GM12878 (cell line): ENCODE data around the gene LSM14B. TPM values are rescaled to one million over a fixed set of nuclear protein-coding genes. Genes with fewer than 3 reads are reported as not detected.

Experiments used
- ATAC-seq: fragments of 200-7000 bp; cut with Tn5 transposase; 3 replicates; pipeline ENCODE4 v1.9.1; 2020; ENCODE audit warnings: mild to moderate bottlenecking, moderate library complexity
- BruUV-seq: library from RNA; stranded (reverse); fragments of 400-500 nt; replicated peaks from 2 replicates; lab custom pipeline; 2021; lab: Mats Ljungman, UMichigan
- CTCF ChIA-PET: fragments of 300-600 bp; sonication (Branson Sonifier 250); formaldehyde crosslinking; extraction: SDS; loops from one replicate; lab custom pipeline; 2021; ENCODE audit warnings: inconsistent platforms; lab: Yijun Ruan, JAX
- POLR2A ChIA-PET: fragments of 350-600 bp; formaldehyde crosslinking; extraction: SDS; loops from one replicate; lab custom pipeline; 2021; ENCODE audit warnings: inconsistent platforms; lab: Charles Lee
- RAD21 ChIA-PET: fragments of 300-600 bp; sonication (Branson Sonifier 250); formaldehyde crosslinking; loops from one replicate; lab custom pipeline; 2023; ENCODE audit warnings: antibody characterized with exemption; ENCODE audit not compliant: unreplicated experiment; lab: Charles Lee
- SMC1A ChIA-PET: fragments of 300-600 bp; sonication (Branson Sonifier 250); formaldehyde crosslinking; loops from one replicate; lab custom pipeline; 2023; ENCODE audit not compliant: unreplicated experiment, uncharacterized antibody; lab: Charles Lee
- DNase-seq: peaks from one replicate; pipeline ENCODE4 v3.0.0-alpha.2; 2011; ENCODE audit warnings: low read depth, low spot score
- FAIRE-seq: peaks from 3 replicates; lab custom pipeline; 2011; peaks lifted over from hg19 to GRCh38; lab: Jason Lieb, UNC
- H2AFZ ChIP-seq: 2 replicates; pipeline ENCODE4 v1.6.0; 2011; ENCODE audit warnings: low read depth, low read length, control low read depth; ENCODE audit not compliant: control insufficient read depth
- H3K27ac ChIP-seq: 2 replicates; pipeline ENCODE4 v1.5.1; 2011; ENCODE audit warnings: control low read depth; ENCODE audit not compliant: control insufficient read depth, insufficient read depth
- H3K27me3 ChIP-seq, 2 experiments: replicated peaks in 1 of 2; 2 replicates each; pipeline versions ENCODE4 v1.6.0 to v1.6.1; 2011; ENCODE audit warnings: low read length in 1 of 2; ENCODE audit not compliant: control insufficient read depth in 2 of 2, insufficient read depth in 2 of 2
- H3K36me3 ChIP-seq, 2 experiments: 2 replicates each; pipeline ENCODE4 v1.5.1; 2011; ENCODE audit warnings: low read length in 1 of 2; ENCODE audit not compliant: control insufficient read depth in 2 of 2, insufficient read depth in 2 of 2
- H3K4me1 ChIP-seq: 2 replicates; pipeline ENCODE4 v1.6.1; 2011; ENCODE audit warnings: mild to moderate bottlenecking, low read length, moderate library complexity, mixed read lengths; ENCODE audit not compliant: control insufficient read depth, insufficient read depth
- H3K4me2 ChIP-seq: 2 replicates; pipeline ENCODE4 v1.6.0; 2011; ENCODE audit warnings: control low read depth; ENCODE audit not compliant: control insufficient read depth, insufficient read depth
- H3K4me3 ChIP-seq: fragments of 200-600 bp; sonication (generic); 2 replicates; pipeline ENCODE4 v1.5.1; 2016
- H3K79me2 ChIP-seq: 2 replicates; pipeline ENCODE4 v1.6.0; 2011; ENCODE audit warnings: low read length; ENCODE audit not compliant: control insufficient read depth, insufficient read depth
- H3K9ac ChIP-seq: 2 replicates; pipeline ENCODE4 v1.8.0; 2011; ENCODE audit warnings: low read length, control low read depth, mixed read lengths; ENCODE audit not compliant: control insufficient read depth, insufficient read depth
- H3K9me3 ChIP-seq: replicated peaks from 3 replicates; pipeline ENCODE4 v1.5.1; 2011; ENCODE audit warnings: mild to moderate bottlenecking, low read length; ENCODE audit not compliant: control insufficient read depth, insufficient read depth
- H4K20me1 ChIP-seq: 2 replicates; pipeline ENCODE4 v1.6.0; 2011; ENCODE audit not compliant: control insufficient read depth, insufficient read depth
- CBX3 ChIP-seq: fragments of 200-600 bp; sonication (generic); IDR thresholded peaks from 2 replicates; pipeline ENCODE4 v1.6.1; 2016; ENCODE audit warnings: low read depth, borderline replicate concordance
- CHD4 ChIP-seq: fragments of 200-600 bp; sonication (generic); IDR thresholded peaks from 2 replicates; pipeline ENCODE4 v1.6.1; 2016; ENCODE audit warnings: mild to moderate bottlenecking
- CREM ChIP-seq: IDR thresholded peaks from 2 replicates; pipeline ENCODE4 v1.6.1; 2014; ENCODE audit warnings: antibody characterized with exemption, low read depth
- FOXK2 ChIP-seq: fragments of 450-650 bp; IDR thresholded peaks from 2 replicates; pipeline ENCODE4 v1.6.1; 2017; ENCODE audit warnings: mild to moderate bottlenecking, moderate library complexity
- KDM1A ChIP-seq: fragments of 200-600 bp; sonication (generic); IDR thresholded peaks from 2 replicates; pipeline ENCODE4 v1.6.1; 2016; ENCODE audit warnings: borderline replicate concordance
- NKRF ChIP-seq: fragments of 450-650 bp; conservative IDR thresholded peaks from 2 replicates; pipeline ENCODE4 v1.6.1; 2017; ENCODE audit warnings: mild to moderate bottlenecking, moderate library complexity
- PAX5 ChIP-seq: IDR thresholded peaks from 2 replicates; pipeline ENCODE4 v1.6.1; 2011; ENCODE audit warnings: low read depth, low read length, borderline replicate concordance
- SMARCA5 ChIP-seq: fragments of 450-650 bp; IDR thresholded peaks from 2 replicates; pipeline ENCODE4 v1.6.1; 2017; ENCODE audit warnings: mild to moderate bottlenecking
- TARDBP ChIP-seq: IDR thresholded peaks from 2 replicates; pipeline ENCODE4 v1.6.1; 2016; ENCODE audit warnings: borderline replicate concordance
- WRNIP1 ChIP-seq: IDR thresholded peaks from 2 replicates; pipeline ENCODE4 v1.6.1; 2011; ENCODE audit warnings: low read depth, low read length, improper control_type of control experiment, borderline replicate concordance
- WGBS: methylation state at CpG from one replicate; pipeline ENCODE4 v1.1.6; 2016; ENCODE audit warnings: low lambda C conversion rate; ENCODE audit not compliant: insufficient replicate concordance, insufficient coverage; ENCODE audit errors: missing lambda C conversion rate; 5-methylcytosine and 5-hydroxymethylcytosine counted together
- in situ Hi-C: fragments of 300-500 bp; cut with MboI; formaldehyde crosslinking; loops from 9 replicates; pipeline ENCODE4 v1.14.3; 2018; ENCODE audit warnings: mixed read lengths
- intact Hi-C: fragments of 100-400 bp; cut with micrococcal nuclease; formaldehyde crosslinking; loops from one replicate; pipeline ENCODE4 v1.14.2; 2022; ENCODE audit not compliant: unreplicated experiment
- polyA plus RNA-seq, 11 experiments: library from polyadenylated mRNA; depleted of rRNA in 4 of 11; unstranded in 6 of 11; stranded (reverse) in 5 of 11; fragments of >200 nt; fragmentation: Nextera tagmentation in 4 of 11; fragmentation: Illumina TruSeq in 1 of 11; extraction: Ambion mirVana in 4 of 11; extraction: Trizol in 1 of 11; gene quantifications; 1 replicate in 1 of 11; 2 replicates in 10 of 11; pipeline versions ENCODE4 v1.2.1 to v1.2.3, GENCODE V29; 2011 to 2016; ENCODE audit warnings: inconsistent platforms in 2 of 11, missing spikeins in 2 of 11, low read depth in 1 of 11
- total RNA-seq, 4 experiments: library from RNA; depleted of rRNA in 3 of 4; stranded (reverse); fragments of >200 nt in 3 of 4; fragmentation: Illumina TruSeq in 1 of 4; extraction: Trizol in 1 of 4; gene quantifications; 2 replicates each; pipeline versions ENCODE4 v1.2.1 to v1.2.3, GENCODE V29; 2013 to 2021
- TF ChIP-seq, protein P1 (sequence below): fragments of 450-650 bp; IDR thresholded peaks from 2 replicates; pipeline ENCODE4 v1.6.1; 2017; ENCODE audit warnings: borderline replicate concordance
- TF ChIP-seq, protein P2 (sequence below), 3 experiments: IDR thresholded peaks in 2 of 3; conservative IDR thresholded peaks in 1 of 3; 2 replicates each; pipeline ENCODE4 v1.5.1; 2011; ENCODE audit warnings: low read depth in 3 of 3, low read length in 3 of 3, mild to moderate bottlenecking in 3 of 3, control low read depth in 2 of 3, moderate library complexity in 2 of 3, inconsistent platforms in 1 of 3, mixed read lengths in 1 of 3; ENCODE audit not compliant: control insufficient read depth in 2 of 3, insufficient read depth in 1 of 3; ENCODE audit errors: extremely low read depth in 1 of 3

LSM14B gene
- total and polyA plus RNA-seq, 10 of the 15 experiments (the other 5 are each of a cell fraction or from before 2014, with no cell fraction given): 0.56 to 34.3 (median 15.6) TPM

DNA sequence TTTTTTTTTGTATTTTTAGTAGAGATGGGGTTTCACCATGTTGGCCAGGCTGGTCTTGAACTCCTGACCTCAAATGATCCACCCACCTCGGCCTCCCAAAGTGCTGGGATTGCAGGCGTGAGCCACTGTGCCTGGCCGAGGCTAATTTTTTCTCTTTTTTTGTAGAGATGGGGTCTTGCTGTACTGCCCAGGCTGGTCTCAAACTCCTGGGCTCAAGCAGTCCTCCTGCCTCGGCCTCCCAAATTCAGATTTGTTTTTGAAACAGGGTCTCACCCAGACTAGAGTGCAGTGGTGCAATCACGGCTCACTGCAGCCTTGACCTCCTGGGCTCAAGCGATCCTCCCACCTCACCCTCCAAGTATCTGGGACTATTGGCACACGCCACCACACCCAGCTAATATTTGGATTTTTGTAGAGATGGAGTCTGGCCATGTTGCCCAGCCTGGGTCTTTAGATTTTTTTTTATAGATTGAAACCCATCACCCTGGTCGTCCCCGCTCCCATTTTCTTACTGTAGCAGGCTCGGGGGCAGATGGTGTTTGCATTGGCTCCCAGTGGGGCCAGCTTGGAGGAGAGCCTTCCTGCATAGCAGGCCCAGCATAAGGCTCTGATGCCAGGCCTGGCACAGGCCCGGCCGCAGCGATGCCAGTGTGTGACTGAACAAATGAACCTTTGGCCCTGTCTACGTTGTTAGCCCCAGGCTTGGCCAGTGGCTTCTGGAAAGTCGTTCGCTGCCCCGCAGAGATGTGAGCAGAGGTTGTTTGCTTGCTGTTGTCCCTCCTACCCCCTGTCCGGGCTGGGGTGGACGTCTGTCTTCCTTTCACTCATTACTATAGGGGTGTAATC is 56.3 kb downstream of the LSM14B start:
- Histone ChIP-seq H3K27ac (no peak overlapping the region), H3K4me1 (no peaks in the 10 kb centered on the region), H4K20me1 (no peaks in the 10 kb centered on the region), H3K79me2 (peaks cover 11% of the 10 kb centered on the region), H2AFZ (no peak overlapping the region), H3K4me3 (no peak overlapping the region), H3K27me3 (no peaks in the 10 kb centered on the region), H3K36me3 (peaks cover 0 to 2% of the 10 kb centered on the region in 2 experiments), H3K9ac (no peak overlapping the region), H3K4me2 (no peak overlapping the region), H3K9me3 (no peaks in the 10 kb centered on the region)
- SMC1A ChIA-PET: no interaction called here
- DNase-seq (no peak), ATAC-seq (no peak), FAIRE-seq (no peak)
- POLR2A ChIA-PET: no interaction called here
- in situ Hi-C loops: no loop called here
- TF ChIP-seq CHD4: no peak
- no peak for TF ChIP-seq FOXK2
- TF ChIP-seq, protein P1, sequence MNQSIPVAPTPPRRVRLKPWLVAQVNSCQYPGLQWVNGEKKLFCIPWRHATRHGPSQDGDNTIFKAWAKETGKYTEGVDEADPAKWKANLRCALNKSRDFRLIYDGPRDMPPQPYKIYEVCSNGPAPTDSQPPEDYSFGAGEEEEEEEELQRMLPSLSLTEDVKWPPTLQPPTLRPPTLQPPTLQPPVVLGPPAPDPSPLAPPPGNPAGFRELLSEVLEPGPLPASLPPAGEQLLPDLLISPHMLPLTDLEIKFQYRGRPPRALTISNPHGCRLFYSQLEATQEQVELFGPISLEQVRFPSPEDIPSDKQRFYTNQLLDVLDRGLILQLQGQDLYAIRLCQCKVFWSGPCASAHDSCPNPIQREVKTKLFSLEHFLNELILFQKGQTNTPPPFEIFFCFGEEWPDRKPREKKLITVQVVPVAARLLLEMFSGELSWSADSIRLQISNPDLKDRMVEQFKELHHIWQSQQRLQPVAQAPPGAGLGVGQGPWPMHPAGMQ: no peak
- TF ChIP-seq NKRF: no peak
- TF ChIP-seq CBX3: no peak
- no peak for TF ChIP-seq SMARCA5
- TF ChIP-seq PAX5: no peak
- no peak for TF ChIP-seq KDM1A
- TF ChIP-seq WRNIP1: no peak
- TF ChIP-seq TARDBP: no peak
- TF ChIP-seq, protein P2, sequence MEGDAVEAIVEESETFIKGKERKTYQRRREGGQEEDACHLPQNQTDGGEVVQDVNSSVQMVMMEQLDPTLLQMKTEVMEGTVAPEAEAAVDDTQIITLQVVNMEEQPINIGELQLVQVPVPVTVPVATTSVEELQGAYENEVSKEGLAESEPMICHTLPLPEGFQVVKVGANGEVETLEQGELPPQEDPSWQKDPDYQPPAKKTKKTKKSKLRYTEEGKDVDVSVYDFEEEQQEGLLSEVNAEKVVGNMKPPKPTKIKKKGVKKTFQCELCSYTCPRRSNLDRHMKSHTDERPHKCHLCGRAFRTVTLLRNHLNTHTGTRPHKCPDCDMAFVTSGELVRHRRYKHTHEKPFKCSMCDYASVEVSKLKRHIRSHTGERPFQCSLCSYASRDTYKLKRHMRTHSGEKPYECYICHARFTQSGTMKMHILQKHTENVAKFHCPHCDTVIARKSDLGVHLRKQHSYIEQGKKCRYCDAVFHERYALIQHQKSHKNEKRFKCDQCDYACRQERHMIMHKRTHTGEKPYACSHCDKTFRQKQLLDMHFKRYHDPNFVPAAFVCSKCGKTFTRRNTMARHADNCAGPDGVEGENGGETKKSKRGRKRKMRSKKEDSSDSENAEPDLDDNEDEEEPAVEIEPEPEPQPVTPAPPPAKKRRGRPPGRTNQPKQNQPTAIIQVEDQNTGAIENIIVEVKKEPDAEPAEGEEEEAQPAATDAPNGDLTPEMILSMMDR (IDR thresholded peaks at IDR 0.05 in 2 of 3, conservative IDR thresholded peaks at IDR 0.05 in 1 of 3; ENCODE audit: control insufficient read depth in 2 of 3, extremely low read depth in 1 of 3, insufficient read depth in 1 of 3, low read depth in 3 of 3, low read length in 3 of 3): no peak
- TF ChIP-seq CREM: no peak
- RAD21 ChIA-PET: no interaction called here
- CTCF ChIA-PET: no interaction called here
- BruUV-seq: no TSS peak
- WGBS: 90% methylated on average over 19 of the region's 19 CpGs
- intact Hi-C loops: no loop called here
